ENCODE results near the gene CNTN4. TPM values are rescaled to one million over a fixed set of nuclear protein-coding genes. Genes with fewer than 3 reads are reported as not detected.

Gene CNTN4
- total and polyA plus RNA-seq, 2 experiments from 2014 or later = 0.91 to 4.0 TPM

DNA sequence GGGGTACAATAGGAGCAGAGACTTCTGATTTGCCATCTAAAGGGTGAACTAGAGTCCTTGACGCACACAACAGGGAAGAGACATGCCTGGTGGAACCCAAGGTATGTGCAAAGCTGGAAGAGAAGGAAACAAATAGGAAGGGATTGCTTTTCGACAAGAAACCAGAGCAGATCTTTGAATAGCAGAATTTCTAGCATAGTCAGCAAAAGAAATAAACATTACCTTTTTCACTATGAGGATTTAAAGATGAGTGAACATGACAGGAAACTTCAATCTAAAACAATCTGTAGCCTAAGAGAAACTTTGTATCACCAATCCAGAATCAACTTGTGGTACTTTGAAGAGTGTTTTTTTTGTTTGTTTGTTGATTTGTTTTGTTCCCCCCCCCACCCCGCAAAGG lies 1006.6 kb downstream of the CNTN4 start:
- Mint-ChIP-seq H3K4me1 (no peaks in the 10 kb centered on the region), H3K27me3 (ENCODE audit: insufficient read depth, low read depth, poor library complexity) (peaks cover 4% of the 10 kb centered on the region), H3K27ac (no peak overlapping the region), H3K9me3 (peaks cover 91% of the 10 kb centered on the region), H3K36me3 (ENCODE audit: low read depth) (peaks cover 15% of the 10 kb centered on the region), H3K4me3 (no peak overlapping the region)
- DNase-seq (ENCODE audit: low spot score) (no peak), ATAC-seq (no peak)
- 0 out of 2 replicates have a peak, but pooled peaks cover 6% of the 10 kb centered on the region for H3K9me2 ChIP-seq (ENCODE audit: insufficient read depth)
- peak overlapping the region; percentile 29; the same call in 1 of the 2 replicates for H2AFZ ChIP-seq
- H3F3A ChIP-seq (replicated peaks; ENCODE audit: low read depth) = no peaks in the 10 kb centered on the region
- H3K4me3 ChIP-seq = no peak overlapping the region
- H3K79me2 ChIP-seq (replicated peaks; ENCODE audit: insufficient read depth) = no peaks in the 10 kb centered on the region
- no peaks in the 10 kb centered on the region for H3K36me3 ChIP-seq (ENCODE audit: insufficient read depth)
- no peak overlapping the region for H3K27ac ChIP-seq (ENCODE audit: low read depth)
- H3K27me3 ChIP-seq (ENCODE audit: insufficient read depth) = no peaks in the 10 kb centered on the region
- H4K20me1 ChIP-seq (replicated peaks; ENCODE audit: insufficient read depth) = no peaks in the 10 kb centered on the region
- H3K4me2 ChIP-seq = no peak overlapping the region
- TF ChIP-seq NANOG (IDR thresholded peaks at IDR 0.05; ENCODE audit: borderline replicate concordance) (no peak), REST (IDR thresholded peaks at IDR 0.05; ENCODE audit: unreplicated experiment) (no peak), EZH2phosphoT487 (IDR thresholded peaks at IDR 0.05; ENCODE audit: unreplicated experiment) (no peak), JUNB (IDR thresholded peaks at IDR 0.05; ENCODE audit: unreplicated experiment) (no peak), ZNF331 (CRISPR knock-in tag; IDR thresholded peaks at IDR 0.05; ENCODE audit: low read depth) (no peak), EZH2 (IDR thresholded peaks at IDR 0.05; ENCODE audit: low read depth, unreplicated experiment) (no peak), STAT1 (IDR thresholded peaks at IDR 0.05; ENCODE audit: unreplicated experiment) (no peak), CREB1 (CRISPR knock-in tag; IDR thresholded peaks at IDR 0.05; ENCODE audit: low read depth) (no peak), ZNF114 (CRISPR knock-in tag; IDR thresholded peaks at IDR 0.05) (no peak)
- peaks cover 8% of the 10 kb centered on the region; the same call in 1 of the 2 replicates for H3K4me1 ChIP-seq (ENCODE audit: insufficient read depth)

DNA sequence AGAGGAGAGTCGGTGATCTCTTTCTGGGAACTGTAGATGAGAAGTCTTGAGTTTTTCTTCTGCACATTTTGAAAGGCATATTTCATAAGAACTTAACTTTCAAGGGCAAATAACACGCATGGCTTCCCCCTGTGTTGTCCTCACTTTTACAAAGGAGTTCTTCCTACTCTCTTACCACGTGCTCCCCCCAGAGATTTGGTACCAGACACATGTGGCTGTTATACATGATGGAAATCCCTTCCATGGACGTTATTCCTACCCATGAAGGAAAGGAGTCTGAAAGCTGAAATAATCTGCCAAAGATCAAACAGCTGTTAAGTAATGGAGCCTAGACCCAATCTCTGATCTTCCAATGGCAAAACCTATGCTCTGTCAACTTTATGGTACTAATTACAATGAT lies 1007.1 kb downstream of the CNTN4 start:
- H3K4me3 ChIP-seq = no peak overlapping the region
- Mint-ChIP-seq H3K27ac (no peak overlapping the region), H3K27me3 (ENCODE audit: insufficient read depth, low read depth, poor library complexity) (peaks cover 4% of the 10 kb centered on the region), H3K4me1 (no peaks in the 10 kb centered on the region), H3K9me3 (peaks cover 92% of the 10 kb centered on the region), H3K4me3 (no peak overlapping the region), H3K36me3 (ENCODE audit: low read depth) (peaks cover 19% of the 10 kb centered on the region)
- no peaks in the 10 kb centered on the region for H3K27me3 ChIP-seq (ENCODE audit: insufficient read depth)
- peak overlapping the region; percentile 29; the same call in 1 of the 2 replicates for H2AFZ ChIP-seq
- no peaks in the 10 kb centered on the region for H3K79me2 ChIP-seq (replicated peaks; ENCODE audit: insufficient read depth)
- no peaks in the 10 kb centered on the region for H3K36me3 ChIP-seq (ENCODE audit: insufficient read depth)
- ATAC-seq = no peak
- no peaks in the 10 kb centered on the region for H4K20me1 ChIP-seq (replicated peaks; ENCODE audit: insufficient read depth)
- H3K4me1 ChIP-seq (ENCODE audit: insufficient read depth) = peaks cover 12% of the 10 kb centered on the region
- no peak overlapping the region for H3K4me2 ChIP-seq
- H3K9me2 ChIP-seq (ENCODE audit: insufficient read depth) = 0 out of 2 replicates have a peak, but pooled peaks cover 6% of the 10 kb centered on the region
- no peaks in the 10 kb centered on the region for H3F3A ChIP-seq (replicated peaks; ENCODE audit: low read depth)
- H3K27ac ChIP-seq (ENCODE audit: low read depth) = no peak overlapping the region
- no peak for DNase-seq (ENCODE audit: low spot score)
- TF ChIP-seq REST (IDR thresholded peaks at IDR 0.05; ENCODE audit: unreplicated experiment) = no peak
- TF ChIP-seq EZH2phosphoT487 (IDR thresholded peaks at IDR 0.05; ENCODE audit: unreplicated experiment) = no peak
- no peak for TF ChIP-seq STAT1 (IDR thresholded peaks at IDR 0.05; ENCODE audit: unreplicated experiment)

Measured in GM23338 (cell line).